ENCODE measurements around the gene RPE. TPM values are rescaled to one million over a fixed set of nuclear protein-coding genes. Genes with fewer than 3 reads are reported as not detected.

Gene RPE
- total RNA-seq, 1 experiment from 2014 or later: 94.9 TPM

DNA sequence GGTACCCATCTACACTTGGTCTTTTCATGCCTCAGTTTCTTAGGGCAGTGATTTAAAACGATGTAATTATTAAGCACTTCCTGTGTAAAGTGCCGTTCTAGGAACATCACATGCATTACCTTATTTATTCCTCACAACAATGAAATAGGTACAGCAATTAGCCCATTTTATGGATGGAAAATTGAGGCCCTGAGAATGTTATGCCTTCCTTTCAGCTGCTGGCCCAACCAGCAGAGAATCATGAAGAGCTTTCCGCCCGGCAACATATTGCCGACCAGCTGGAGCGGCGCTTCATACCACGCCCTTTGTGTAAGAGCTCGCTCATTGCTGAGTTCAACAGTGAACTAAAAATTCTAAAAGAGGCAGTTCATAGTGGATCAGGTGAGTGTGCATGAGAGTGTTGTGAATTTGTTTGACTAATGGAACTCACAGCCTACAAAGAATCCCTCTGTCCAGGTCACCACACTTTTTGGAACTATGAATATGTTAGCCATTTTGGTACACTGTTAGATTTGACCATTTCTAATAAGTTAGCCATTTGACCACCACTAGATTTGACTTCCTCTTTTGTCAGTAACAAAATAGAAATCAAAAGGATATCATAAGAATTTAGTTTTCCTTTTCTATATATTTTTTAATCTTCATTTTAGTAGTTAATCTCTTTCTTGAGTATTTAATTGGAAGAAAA is 25.6 kb upstream of the RPE start:
- no peak for TF ChIP-seq CTCF (IDR thresholded peaks at IDR 0.05; ENCODE audit: unreplicated experiment)
- Mint-ChIP-seq H3K27me3 (ENCODE audit: unreplicated experiment) (no peaks in the 10 kb centered on the region), H3K4me3 (ENCODE audit: low read depth, unreplicated experiment) (no peak overlapping the region), H3K9me3 (ENCODE audit: low read depth, unreplicated experiment) (no peaks in the 10 kb centered on the region), H3K4me1 (ENCODE audit: low read depth, unreplicated experiment) (peaks cover 13% of the 10 kb centered on the region), H3K27ac (ENCODE audit: unreplicated experiment) (no peak overlapping the region), H3K36me3 (ENCODE audit: insufficient read depth, unreplicated experiment) (no peaks in the 10 kb centered on the region)
- DNase-seq: no peak
- CTCF ChIA-PET: interaction anchor here (1.9 kb wide), 1 partner anchor 222 kb away, joined by 5 read pairs; no protein-coding TSS in a partner anchor
- intact Hi-C loops (cut with micrococcal nuclease; ENCODE audit: unreplicated experiment): loop anchor here (1.0 to 2.0 kb wide), 4 partner anchors 96 to 422 kb away; no protein-coding TSS in a partner anchor
- no TSS peak for BruUV-seq (replicated peaks)

- TF ChIP-seq CTCF (IDR thresholded peaks at IDR 0.05; ENCODE audit: unreplicated experiment): peak; percentile 64
- H3K27me3 Mint-ChIP-seq (ENCODE audit: unreplicated experiment): no peaks in the 10 kb centered on the region
- no peak for DNase-seq
- BruUV-seq (replicated peaks): no TSS peak
- peaks cover 13% of the 10 kb centered on the region for H3K4me1 Mint-ChIP-seq (ENCODE audit: low read depth, unreplicated experiment)
- H3K36me3 Mint-ChIP-seq (ENCODE audit: insufficient read depth, unreplicated experiment): no peaks in the 10 kb centered on the region
- no peaks in the 10 kb centered on the region for H3K9me3 Mint-ChIP-seq (ENCODE audit: low read depth, unreplicated experiment)
- no peak overlapping the region for H3K4me3 Mint-ChIP-seq (ENCODE audit: low read depth, unreplicated experiment)
- intact Hi-C loops (cut with micrococcal nuclease; ENCODE audit: unreplicated experiment): loop anchor here (1.0 to 2.0 kb wide), 4 partner anchors 95 to 421 kb away; no protein-coding TSS in a partner anchor
- CTCF ChIA-PET: interaction anchor here (0.8 to 1.9 kb wide), 3 partner anchors 219 to 422 kb away, joined by 3 to 5 read pairs (median 3); no protein-coding TSS in a partner anchor
- H3K27ac Mint-ChIP-seq (ENCODE audit: unreplicated experiment): no peak overlapping the region
Measured at GRCh38 chr2:209977386-209978239, 24.8 kb upstream of the RPE start.

GRCh38 chr2:209984291-209984690 is 18.1 kb upstream of the RPE start:
- Mint-ChIP-seq H3K27me3 (ENCODE audit: unreplicated experiment) (no peaks in the 10 kb centered on the region), H3K27ac (ENCODE audit: unreplicated experiment) (no peak overlapping the region), H3K4me3 (ENCODE audit: low read depth, unreplicated experiment) (no peak overlapping the region), H3K36me3 (ENCODE audit: insufficient read depth, unreplicated experiment) (no peaks in the 10 kb centered on the region), H3K4me1 (ENCODE audit: low read depth, unreplicated experiment) (peaks cover 13% of the 10 kb centered on the region), H3K9me3 (ENCODE audit: low read depth, unreplicated experiment) (no peaks in the 10 kb centered on the region)
- intact Hi-C loops (cut with micrococcal nuclease; ENCODE audit: unreplicated experiment): no loop called here
- CTCF ChIA-PET: no interaction called here
- TF ChIP-seq CTCF (IDR thresholded peaks at IDR 0.05; ENCODE audit: unreplicated experiment): no peak
- no peak for DNase-seq
- no TSS peak for BruUV-seq (replicated peaks)

- no peak for TF ChIP-seq CTCF (IDR thresholded peaks at IDR 0.05; ENCODE audit: unreplicated experiment)
- no peaks in the 10 kb centered on the region for H3K9me3 Mint-ChIP-seq (ENCODE audit: low read depth, unreplicated experiment)
- intact Hi-C loops (cut with micrococcal nuclease; ENCODE audit: unreplicated experiment): no loop called here
- peaks cover 1% of the 10 kb centered on the region for H3K4me1 Mint-ChIP-seq (ENCODE audit: low read depth, unreplicated experiment)
- BruUV-seq (replicated peaks): no TSS peak
- CTCF ChIA-PET: no interaction called here
- no peak overlapping the region for H3K4me3 Mint-ChIP-seq (ENCODE audit: low read depth, unreplicated experiment)
- H3K27ac Mint-ChIP-seq (ENCODE audit: unreplicated experiment): no peak overlapping the region
- H3K27me3 Mint-ChIP-seq (ENCODE audit: unreplicated experiment): no peaks in the 10 kb centered on the region
- H3K36me3 Mint-ChIP-seq (ENCODE audit: insufficient read depth, unreplicated experiment): no peaks in the 10 kb centered on the region
- DNase-seq: no peak
Measured at GRCh38 chr2:209985874-209986273, 16.6 kb upstream of the RPE start.

All from Calu3 (cell line).